ENCODE results near the gene RRP9.
"Not testable (repeated sequence)": the region's sequence is repeated elsewhere in the genome, so short reads cannot be mapped to it uniquely, and the experiment has no call there.

The RRP9 gene

DNA sequence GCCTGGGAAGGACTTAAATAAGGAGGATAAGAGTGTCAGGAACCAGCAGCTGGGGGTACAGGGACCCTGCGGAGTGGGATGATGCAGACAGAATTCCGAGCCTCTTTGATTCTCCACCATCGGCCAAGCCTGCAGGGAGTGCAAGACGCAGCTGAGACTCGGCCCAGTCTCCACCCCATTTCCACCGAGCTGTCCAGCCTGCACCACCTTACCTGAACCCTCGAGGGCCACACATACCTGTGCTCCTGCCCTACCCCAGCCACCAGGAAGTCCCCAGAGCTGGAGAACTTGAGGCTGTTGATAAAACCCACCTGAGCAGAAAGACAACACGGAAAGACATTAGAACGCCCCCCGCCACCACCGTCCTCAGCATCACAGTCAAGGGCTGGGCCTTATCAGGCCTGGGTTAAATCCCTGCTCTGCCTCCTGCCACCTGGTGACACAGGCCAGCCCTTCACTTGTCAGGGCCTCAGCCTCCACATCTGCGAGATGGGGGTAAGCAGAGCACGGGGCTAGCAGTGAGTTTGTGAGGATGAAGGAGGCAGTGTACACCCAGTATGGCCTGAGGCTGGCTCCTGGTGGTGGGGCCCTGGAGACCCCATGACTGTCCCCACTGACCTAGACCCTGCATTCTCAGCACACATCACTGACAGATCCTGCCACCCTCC, 8.1 kb downstream of the RRP9 start:
- TF ChIP-seq, protein P1, sequence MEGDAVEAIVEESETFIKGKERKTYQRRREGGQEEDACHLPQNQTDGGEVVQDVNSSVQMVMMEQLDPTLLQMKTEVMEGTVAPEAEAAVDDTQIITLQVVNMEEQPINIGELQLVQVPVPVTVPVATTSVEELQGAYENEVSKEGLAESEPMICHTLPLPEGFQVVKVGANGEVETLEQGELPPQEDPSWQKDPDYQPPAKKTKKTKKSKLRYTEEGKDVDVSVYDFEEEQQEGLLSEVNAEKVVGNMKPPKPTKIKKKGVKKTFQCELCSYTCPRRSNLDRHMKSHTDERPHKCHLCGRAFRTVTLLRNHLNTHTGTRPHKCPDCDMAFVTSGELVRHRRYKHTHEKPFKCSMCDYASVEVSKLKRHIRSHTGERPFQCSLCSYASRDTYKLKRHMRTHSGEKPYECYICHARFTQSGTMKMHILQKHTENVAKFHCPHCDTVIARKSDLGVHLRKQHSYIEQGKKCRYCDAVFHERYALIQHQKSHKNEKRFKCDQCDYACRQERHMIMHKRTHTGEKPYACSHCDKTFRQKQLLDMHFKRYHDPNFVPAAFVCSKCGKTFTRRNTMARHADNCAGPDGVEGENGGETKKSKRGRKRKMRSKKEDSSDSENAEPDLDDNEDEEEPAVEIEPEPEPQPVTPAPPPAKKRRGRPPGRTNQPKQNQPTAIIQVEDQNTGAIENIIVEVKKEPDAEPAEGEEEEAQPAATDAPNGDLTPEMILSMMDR (IDR thresholded peaks at IDR 0.05; ENCODE audit: low read depth, low read length) = no peak
- DNase-seq (ENCODE audit: low read depth, low spot score) = no peak
- no peak overlapping the region for H3K4me3 ChIP-seq (ENCODE audit: low read depth, low read length)
- in situ Hi-C loops (cut with HindIII; ENCODE audit: low sequenced_read_pairs) = no loop called here

DNA sequence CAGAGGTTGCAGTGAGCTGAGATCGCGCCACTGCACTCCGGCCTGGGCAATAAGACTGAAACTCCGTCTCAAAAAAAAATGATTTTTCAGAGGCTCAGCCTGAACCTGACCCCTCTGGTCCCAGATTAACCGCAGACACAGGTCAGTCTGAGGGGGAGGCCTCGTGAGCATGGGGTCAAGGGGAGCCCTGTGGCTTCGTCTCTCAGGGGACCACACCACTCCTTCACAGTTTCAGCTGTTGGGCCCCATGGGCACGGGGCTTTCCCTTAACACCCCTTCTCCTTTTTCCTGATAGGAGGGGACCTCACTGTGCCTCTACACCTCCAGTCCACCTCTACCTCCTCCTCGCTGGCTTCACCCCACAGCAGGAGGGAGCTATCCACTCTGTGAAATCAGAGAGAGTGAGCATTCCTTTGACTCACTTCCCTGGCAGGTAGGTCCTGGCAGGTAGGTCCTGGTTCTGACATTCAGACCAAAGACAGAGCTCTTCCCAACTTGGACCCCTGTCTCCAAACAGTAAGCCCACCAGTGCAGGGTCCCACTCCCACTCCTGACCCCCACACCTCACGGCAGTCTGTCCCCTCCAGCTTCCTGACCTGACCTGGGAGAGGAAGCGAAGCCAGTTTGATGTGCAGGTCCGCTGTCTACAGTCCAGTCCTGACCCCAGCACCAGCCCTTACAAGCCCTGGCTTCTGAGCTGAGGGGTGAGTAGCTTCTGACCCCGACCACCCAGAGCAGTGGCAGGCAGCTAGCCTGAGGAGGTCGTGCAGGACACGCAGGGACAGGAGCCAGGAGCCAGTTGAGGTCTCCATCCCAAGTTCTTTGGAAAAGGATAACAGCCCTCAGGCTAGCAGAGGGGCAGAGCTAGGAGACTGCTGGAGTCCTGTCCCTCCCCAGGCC, 9.0 kb downstream of the RRP9 start:
- in situ Hi-C loops (cut with HindIII; ENCODE audit: low sequenced_read_pairs) = no loop called here
- DNase-seq (ENCODE audit: low read depth, low spot score) = no peak
- no peak overlapping the region for H3K4me3 ChIP-seq (ENCODE audit: low read depth, low read length)
- TF ChIP-seq, protein P1 (IDR thresholded peaks at IDR 0.05; ENCODE audit: low read depth, low read length) = no peak

DNA sequence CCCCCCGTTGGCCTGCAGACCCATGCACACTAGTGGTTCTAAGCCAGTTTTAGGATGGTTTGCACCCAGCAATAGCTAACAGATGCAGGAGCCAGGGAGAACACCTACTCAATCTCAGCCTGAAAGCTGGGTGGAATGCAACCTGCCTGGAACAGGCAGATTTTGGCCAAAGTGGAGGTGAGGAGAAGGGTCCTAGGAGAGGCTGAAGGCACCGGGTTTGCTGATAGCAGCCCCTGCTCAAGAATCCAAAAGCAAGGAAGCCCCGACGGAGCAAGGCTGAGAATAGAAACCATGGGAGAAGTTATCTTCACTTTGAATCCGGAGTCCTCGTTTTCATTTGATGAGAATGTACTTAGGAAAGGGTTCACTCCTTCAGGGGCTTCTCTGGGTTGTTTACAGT, 9.9 kb downstream of the RRP9 start:
- H3K4me3 ChIP-seq (ENCODE audit: low read depth, low read length) = no peak overlapping the region
- TF ChIP-seq, protein P1 (IDR thresholded peaks at IDR 0.05; ENCODE audit: low read depth, low read length) = no peak
- in situ Hi-C loops (cut with HindIII; ENCODE audit: low sequenced_read_pairs) = no loop called here
- DNase-seq (ENCODE audit: low read depth, low spot score) = no peak

DNA sequence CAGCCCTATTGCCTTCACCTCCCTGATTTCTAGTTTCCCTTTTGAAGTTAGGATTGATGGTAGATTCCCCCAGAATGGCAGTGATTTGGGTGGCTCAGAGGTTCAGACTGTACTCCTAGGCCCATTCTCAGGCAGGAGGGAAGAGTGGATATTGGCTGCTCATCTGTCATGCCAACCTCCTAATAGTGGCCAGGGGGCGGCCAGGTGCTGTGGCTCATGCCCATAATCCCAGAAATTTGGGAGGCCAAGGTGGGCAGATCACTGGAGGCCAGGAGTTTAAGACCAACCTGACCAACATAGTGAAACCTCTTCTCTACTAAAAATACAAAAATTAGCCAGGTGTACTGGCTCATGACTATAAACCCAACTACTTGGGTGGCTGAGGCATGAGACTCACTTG, 11.3 kb downstream of the RRP9 start:
- H3K4me3 ChIP-seq (ENCODE audit: low read depth, low read length) = no peak overlapping the region
- TF ChIP-seq, protein P1 (IDR thresholded peaks at IDR 0.05; ENCODE audit: low read depth, low read length) = no peak
- DNase-seq (ENCODE audit: low read depth, low spot score) = no peak
- in situ Hi-C loops (cut with HindIII; ENCODE audit: low sequenced_read_pairs) = no loop called here

DNA sequence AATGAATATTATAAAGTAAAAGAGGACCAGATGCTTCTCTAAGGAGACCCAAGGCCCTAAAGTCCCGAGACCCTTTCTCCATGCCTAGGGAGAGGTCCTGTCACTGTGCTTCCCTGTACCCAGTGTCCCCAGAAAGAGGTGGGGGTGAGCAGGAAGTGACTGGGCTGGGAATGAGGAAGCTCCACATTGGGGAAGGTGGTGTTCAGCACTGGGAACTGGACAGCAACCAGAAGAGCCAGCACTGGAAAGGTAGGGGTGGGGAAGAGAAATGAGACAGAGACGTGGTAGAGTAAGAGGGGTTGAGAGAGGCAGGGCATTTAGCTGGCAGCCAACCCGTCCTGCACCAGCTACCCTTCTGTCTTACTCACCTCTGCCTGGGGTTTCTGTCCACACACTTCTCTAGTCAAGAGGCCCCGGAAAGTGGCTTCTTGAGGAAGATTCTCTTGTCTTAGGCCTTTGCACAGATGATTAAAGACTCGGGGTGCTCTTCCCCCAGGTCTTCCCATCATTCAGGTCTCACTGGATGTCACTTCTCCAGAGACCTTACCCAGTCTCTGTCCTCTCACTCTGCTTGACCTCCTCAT, 12.2 kb downstream of the RRP9 start:
- no peak for DNase-seq (ENCODE audit: low read depth, low spot score)
- H3K4me3 ChIP-seq (ENCODE audit: low read depth, low read length) = no peak overlapping the region
- TF ChIP-seq, protein P1 (IDR thresholded peaks at IDR 0.05; ENCODE audit: low read depth, low read length) = no peak
- in situ Hi-C loops (cut with HindIII; ENCODE audit: low sequenced_read_pairs) = no loop called here

DNA sequence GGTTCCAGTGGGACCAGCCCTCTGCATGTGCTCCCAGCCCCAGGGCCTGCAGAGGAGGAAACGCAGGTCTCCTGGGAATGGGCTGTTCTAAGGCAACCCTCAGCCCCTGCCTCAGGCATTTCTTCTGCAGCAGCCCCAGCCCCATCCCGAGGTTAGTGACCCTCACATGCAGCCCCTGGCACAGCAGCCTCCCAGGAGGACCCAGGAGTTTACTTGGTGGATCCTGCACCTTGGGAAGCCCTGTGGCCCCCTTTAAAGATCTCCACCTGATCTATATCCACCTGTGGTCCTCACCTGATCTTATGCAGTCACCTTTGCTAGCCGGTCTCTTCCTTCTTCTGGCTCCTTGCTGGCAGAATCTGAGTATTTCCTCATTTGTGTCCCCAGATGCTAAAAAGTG, 12.7 kb downstream of the RRP9 start:
- H3K4me3 ChIP-seq (ENCODE audit: low read depth, low read length); DNase-seq (ENCODE audit: low read depth, low spot score); in situ Hi-C loops (cut with HindIII; ENCODE audit: low sequenced_read_pairs): not testable (repeated sequence)

DNA sequence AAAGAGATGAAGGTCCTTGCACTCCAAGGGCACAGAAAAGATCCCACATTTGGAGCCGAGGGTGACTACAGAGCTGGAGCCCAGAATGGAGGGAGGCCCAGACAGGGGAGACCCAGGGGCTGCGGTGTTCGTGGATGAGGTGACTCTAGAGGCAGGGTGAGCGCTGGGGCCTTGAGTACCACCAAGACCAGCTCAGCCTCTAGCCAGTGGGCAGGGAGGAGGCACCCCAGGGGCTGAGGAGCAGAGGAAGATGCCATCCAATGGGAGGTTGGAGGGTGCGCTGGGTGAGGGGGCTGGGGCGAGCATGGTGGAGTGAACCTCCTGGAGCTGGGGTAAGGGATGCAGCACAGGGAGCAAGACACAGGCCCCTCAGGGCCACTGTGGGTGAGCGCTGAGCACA, 13.3 kb downstream of the RRP9 start:
- no peak for DNase-seq (ENCODE audit: low read depth, low spot score)
- H3K4me3 ChIP-seq (ENCODE audit: low read depth, low read length) = no peak overlapping the region
- TF ChIP-seq, protein P1 (IDR thresholded peaks at IDR 0.05; ENCODE audit: low read depth, low read length) = no peak
- in situ Hi-C loops (cut with HindIII; ENCODE audit: low sequenced_read_pairs) = no loop called here
